B cell (primary cell): ENCODE results near the gene REC8. TPM values are rescaled to one million over a fixed set of nuclear protein-coding genes. Genes with fewer than 3 reads are reported as not detected.

Source experiments
- ATAC-seq: fragments of 200-7000 bp; cut with Tn5 transposase; one replicate; pipeline ENCODE4 v1.10.0; 2021; ENCODE audit warnings: low read depth, mild to moderate bottlenecking, moderate number of reproducible peaks, moderate library complexity
- CTCF ChIA-PET: fragments of 350-600 bp; sonication (Branson Sonifier 250); formaldehyde crosslinking; loops from one replicate; lab custom pipeline; 2021; ENCODE audit warnings: antibody characterized with exemption, inconsistent platforms; lab: Charles Lee
- POLR2A ChIA-PET: fragments of 350-600 bp; sonication (Branson Sonifier 250); formaldehyde crosslinking; loops from one replicate; lab custom pipeline; 2021; ENCODE audit warnings: antibody characterized with exemption; lab: Charles Lee
- DNase-seq: peaks from one replicate; pipeline ENCODE4 v3.0.0; 2013
- H2AFZ ChIP-seq: 2 replicates; pipeline ENCODE4 v1.6.1; 2012; ENCODE audit warnings: mild to moderate bottlenecking, low read depth, low read length; ENCODE audit not compliant: insufficient read depth, poor library complexity, severe bottlenecking
- H3K27ac ChIP-seq, 2 donors: 1 replicate in 1 of 2; 2 replicates in 1 of 2; pipeline ENCODE4 v1.5.1; 2012 to 2013; ENCODE audit warnings: low read length in 2 of 2, mild to moderate bottlenecking in 2 of 2, moderate library complexity in 1 of 2
- H3K27me3 ChIP-seq, 4 experiments: fragments of 200-600 bp in 1 of 4; sonication (generic) in 1 of 4; replicated peaks in 1 of 4; 1 replicate in 2 of 4; 2 replicates in 2 of 4; pipeline versions ENCODE4 v1.6.1 to v1.7.0; 2013 to 2016; ENCODE audit warnings: low read length in 3 of 4, mild to moderate bottlenecking in 2 of 4, mixed read lengths in 1 of 4, moderate library complexity in 1 of 4; ENCODE audit not compliant: insufficient read depth in 4 of 4, control insufficient read depth in 3 of 4; ENCODE audit errors: control extremely low read depth in 1 of 4
- H3K36me3 ChIP-seq, 2 experiments: replicated peaks in 1 of 2; 1 replicate in 1 of 2; 2 replicates in 1 of 2; pipeline versions ENCODE4 v1.6.1 to v1.7.1; 2013; ENCODE audit warnings: low read length in 1 of 2; ENCODE audit not compliant: insufficient read depth in 2 of 2, control insufficient read depth in 1 of 2; ENCODE audit errors: control extremely low read depth in 1 of 2, extremely low read depth in 1 of 2
- H3K4me1 ChIP-seq, 2 donors: fragments of 200-600 bp in 1 of 2; sonication (generic) in 1 of 2; 1 replicate in 1 of 2; 2 replicates in 1 of 2; pipeline versions ENCODE4 v1.5.1 to v1.6.1; 2013 to 2017; ENCODE audit warnings: low read length in 2 of 2; ENCODE audit not compliant: control insufficient read depth in 2 of 2, insufficient read depth in 2 of 2
- H3K4me2 ChIP-seq: replicated peaks from 2 replicates; pipeline ENCODE3; 2012; ENCODE audit warnings: mild to moderate bottlenecking, low read depth, low read length; ENCODE audit not compliant: poor library complexity, severe bottlenecking
- H3K4me3 ChIP-seq, 5 experiments: fragments of 200-600 bp in 1 of 5; sonication (generic) in 1 of 5; 1 replicate in 3 of 5; 2 replicates in 2 of 5; pipeline versions ENCODE4 v1.5.1 to v1.7.0; 2011 to 2016; ENCODE audit warnings: low read length in 4 of 5, mild to moderate bottlenecking in 4 of 5, low read depth in 2 of 5, control low read depth in 1 of 5, moderate library complexity in 1 of 5; ENCODE audit not compliant: insufficient read depth in 1 of 5; ENCODE audit errors: control extremely low read depth in 1 of 5, extremely low read depth in 1 of 5
- H3K79me2 ChIP-seq: fragments of 200-600 bp; sonication (generic); one replicate; pipeline ENCODE4 v1.6.0; 2016; ENCODE audit warnings: low read length; ENCODE audit not compliant: control insufficient read depth, insufficient read depth
- H3K9ac ChIP-seq: fragments of 200-600 bp; sonication (generic); 2 replicates; pipeline ENCODE4 v1.6.1; 2017; ENCODE audit warnings: mild to moderate bottlenecking, low read length, moderate library complexity
- H3K9me3 ChIP-seq, 3 donors: one replicate each; pipeline versions ENCODE4 v1.6.1 to v1.7.1; 2013; ENCODE audit warnings: low read length in 2 of 3; ENCODE audit not compliant: control insufficient read depth in 2 of 3, insufficient read depth in 1 of 3; ENCODE audit errors: control extremely low read depth in 1 of 3
- H4K20me1 ChIP-seq: 2 replicates; pipeline ENCODE4 v1.6.0; 2012; ENCODE audit warnings: mild to moderate bottlenecking, low read length; ENCODE audit not compliant: insufficient read depth, control insufficient read depth, poor library complexity, severe bottlenecking
- H3K27ac Mint-ChIP-seq: one replicate; pipeline ENCODE4 v1.8.0; 2021; ENCODE audit warnings: mixed read lengths
- H3K27me3 Mint-ChIP-seq: one replicate; pipeline ENCODE4 v1.8.0; 2021; ENCODE audit warnings: mixed read lengths
- H3K4me1 Mint-ChIP-seq: one replicate; pipeline ENCODE4 v1.8.0; 2021; ENCODE audit warnings: mixed read lengths
- H3K4me3 Mint-ChIP-seq: one replicate; pipeline ENCODE4 v1.8.0; 2021; ENCODE audit warnings: mixed read lengths
- H3K9me3 Mint-ChIP-seq: one replicate; pipeline ENCODE4 v1.8.0; 2022; ENCODE audit warnings: mixed read lengths; ENCODE audit not compliant: insufficient read depth
- EZH2 ChIP-seq: IDR thresholded peaks from 2 replicates; pipeline ENCODE4 v1.6.1; 2012; ENCODE audit warnings: borderline replicate concordance, low read depth, mild to moderate bottlenecking, moderate library complexity, low read length; ENCODE audit not compliant: insufficient read depth, poor library complexity, severe bottlenecking
- WGBS: methylation state at CpG from one replicate; pipeline ENCODE4 v1.1.5; 2013; ENCODE audit warnings: missing lambda C conversion rate; ENCODE audit not compliant: insufficient coverage; 5-methylcytosine and 5-hydroxymethylcytosine counted together
- intact Hi-C: fragments of 100-400 bp; cut with micrococcal nuclease; formaldehyde crosslinking; loops from one replicate; pipeline ENCODE4 v1.10.0; 2022
- polyA plus RNA-seq: library from polyadenylated mRNA; depleted of rRNA; stranded (reverse); fragments of >200 nt; gene quantifications from 2 replicates; pipeline ENCODE4 v1.2.3, GENCODE V29; 2012
- total RNA-seq, 2 donors: library from RNA; stranded (reverse); fragments of 120-200 nt in 1 of 2; gene quantifications; 1 replicate in 1 of 2; 2 replicates in 1 of 2; pipeline versions ENCODE4 v1.2.3 to v1.2.4, GENCODE V29; 2013 to 2022
- TF ChIP-seq, protein P1 (sequence below): fragments of 200-600 bp; IDR thresholded peaks from one replicate; pipeline ENCODE4 v1.8.0; 2022; ENCODE audit warnings: antibody characterized with exemption, mild to moderate bottlenecking

REC8 gene
- total and polyA plus RNA-seq, 2 donors (not counting 1 experiment from before 2014, with no cell fraction given): 34.0 to 62.1 TPM

DNA sequence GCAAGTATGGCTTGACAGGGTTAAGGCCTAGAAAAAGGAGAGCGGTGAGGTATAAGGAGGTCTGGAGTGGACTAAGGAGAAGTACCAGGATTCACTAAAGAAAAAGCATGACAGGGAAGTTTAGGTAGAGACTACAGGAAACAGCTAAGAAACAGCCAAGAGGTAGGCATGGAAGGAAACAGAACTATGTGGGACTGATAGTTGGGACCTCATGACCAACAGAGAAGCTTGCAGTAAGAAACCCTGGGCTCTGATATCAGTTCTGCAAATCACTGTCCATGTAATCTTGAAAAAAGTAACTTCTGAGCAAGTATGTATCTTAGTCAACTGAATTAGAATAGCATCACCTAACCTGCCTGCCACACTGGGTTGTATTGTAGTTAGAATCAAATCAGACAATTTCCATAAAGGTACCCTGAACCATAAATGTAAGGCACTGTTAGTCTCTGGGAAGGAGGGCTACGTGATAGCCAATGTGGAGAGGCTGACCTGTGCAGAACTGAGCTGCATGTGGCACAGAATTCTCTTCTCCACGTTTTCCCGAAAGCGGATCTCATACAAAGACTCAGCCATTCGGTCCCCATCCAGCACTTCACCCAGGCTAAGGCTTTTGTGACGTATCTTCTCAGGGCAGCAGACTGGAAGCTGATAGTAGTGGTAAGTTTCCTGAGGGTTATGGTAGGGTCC is 22.4 kb downstream of the REC8 start:
- Mint-ChIP-seq H3K9me3 (no peaks in the 10 kb centered on the region), H3K27ac (peak overlapping the region; percentile 99), H3K4me3 (peak overlapping the region; percentile 89), H3K27me3 (no peaks in the 10 kb centered on the region), H3K4me1 (peaks cover 50% of the 10 kb centered on the region)
- Histone ChIP-seq H3K4me1 (peaks cover 25 to 26% of the 10 kb centered on the region in 2 donors), H2AFZ (peak overlapping the region; percentile 88), H3K27ac (peak overlapping the region; percentile 98 to 99), H3K36me3 (peaks cover 0 to 18% of the 10 kb centered on the region in 2 experiments), H3K9ac (peak overlapping the region; percentile 97), H3K9me3 (no peaks in the 10 kb centered on the region), H3K4me3 (peak overlapping the region; percentile 17 to 99 (median 83)), H3K79me2 (peaks cover 60% of the 10 kb centered on the region), H3K27me3 (no peaks in the 10 kb centered on the region), H3K4me2 (peak overlapping the region; percentile 91), H4K20me1 (no peaks in the 10 kb centered on the region)
- DNase-seq (no peak), ATAC-seq (no peak)
- ChIA-PET POLR2A (interaction anchor here (2.3 to 3.6 kb wide), 3 partner anchors 19 to 114 kb away, joined by 6 to 64 read pairs (median 16); partner anchors contain the start of genes CHMP4A, IRF9 and MDP1), CTCF (interaction anchor here (0.7 to 3.5 kb wide), 6 partner anchors 13 to 114 kb away, joined by 3 to 10 read pairs (median 4); partner anchors contain the start of genes CIDEB and MDP1)
- intact Hi-C loops: loop anchor here (2.0 kb wide), 1 partner anchor 76 kb away; the partner anchor contains the start of gene RABGGTA
- no peak for TF ChIP-seq EZH2
- TF ChIP-seq, protein P1, sequence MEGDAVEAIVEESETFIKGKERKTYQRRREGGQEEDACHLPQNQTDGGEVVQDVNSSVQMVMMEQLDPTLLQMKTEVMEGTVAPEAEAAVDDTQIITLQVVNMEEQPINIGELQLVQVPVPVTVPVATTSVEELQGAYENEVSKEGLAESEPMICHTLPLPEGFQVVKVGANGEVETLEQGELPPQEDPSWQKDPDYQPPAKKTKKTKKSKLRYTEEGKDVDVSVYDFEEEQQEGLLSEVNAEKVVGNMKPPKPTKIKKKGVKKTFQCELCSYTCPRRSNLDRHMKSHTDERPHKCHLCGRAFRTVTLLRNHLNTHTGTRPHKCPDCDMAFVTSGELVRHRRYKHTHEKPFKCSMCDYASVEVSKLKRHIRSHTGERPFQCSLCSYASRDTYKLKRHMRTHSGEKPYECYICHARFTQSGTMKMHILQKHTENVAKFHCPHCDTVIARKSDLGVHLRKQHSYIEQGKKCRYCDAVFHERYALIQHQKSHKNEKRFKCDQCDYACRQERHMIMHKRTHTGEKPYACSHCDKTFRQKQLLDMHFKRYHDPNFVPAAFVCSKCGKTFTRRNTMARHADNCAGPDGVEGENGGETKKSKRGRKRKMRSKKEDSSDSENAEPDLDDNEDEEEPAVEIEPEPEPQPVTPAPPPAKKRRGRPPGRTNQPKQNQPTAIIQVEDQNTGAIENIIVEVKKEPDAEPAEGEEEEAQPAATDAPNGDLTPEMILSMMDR: no peak
- 95% methylated on average over 7 of the region's 7 CpGs for WGBS

DNA sequence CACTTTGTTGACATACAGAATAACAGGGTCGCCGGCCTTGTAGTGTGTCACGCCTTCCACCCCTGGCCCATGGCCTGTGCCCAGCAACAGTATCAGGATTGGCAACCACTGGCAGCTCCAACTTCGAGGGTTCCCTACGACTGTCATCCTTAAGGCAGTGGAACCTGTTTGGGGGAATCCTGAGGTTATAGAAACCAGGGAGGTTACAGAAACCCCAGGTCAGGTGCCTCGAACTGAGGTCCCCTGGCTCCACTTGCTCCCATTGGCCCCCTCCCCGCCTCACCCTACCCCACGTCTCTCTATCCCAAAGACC is 22.9 kb downstream of the REC8 start:
- Mint-ChIP-seq H3K4me3 (peak overlapping the region; percentile 89), H3K27me3 (no peaks in the 10 kb centered on the region), H3K4me1 (peaks cover 50% of the 10 kb centered on the region), H3K27ac (peak overlapping the region; percentile 99), H3K9me3 (no peaks in the 10 kb centered on the region)
- intact Hi-C loops: loop anchor here (1.0 to 5.0 kb wide), 9 partner anchors 18 to 181 kb away; partner anchors contain the start of genes CHMP4A, DHRS1, EMC9 and GMPR2
- TF ChIP-seq, protein P1: no peak
- no peak for TF ChIP-seq EZH2
- POLR2A ChIA-PET: interaction anchor here (0.7 to 3.6 kb wide), 10 partner anchors 8 to 235 kb away, joined by 3 to 64 read pairs (median 9); partner anchors contain the start of genes CBLN3, CHMP4A, DCAF11 and EMC9
- Histone ChIP-seq H3K27me3 (no peaks in the 10 kb centered on the region), H3K79me2 (peaks cover 65% of the 10 kb centered on the region), H3K9ac (peak overlapping the region; percentile 97), H3K4me2 (peak overlapping the region; percentile 91), H3K36me3 (peaks cover 0 to 19% of the 10 kb centered on the region in 2 experiments), H3K4me3 (peak overlapping the region; percentile 17 to 99 (median 83)), H3K4me1 (peaks cover 25 to 26% of the 10 kb centered on the region in 2 donors), H3K27ac (peak overlapping the region; percentile 98 to 99), H4K20me1 (no peaks in the 10 kb centered on the region), H3K9me3 (no peaks in the 10 kb centered on the region), H2AFZ (peak overlapping the region; percentile 88)
- CTCF ChIA-PET: interaction anchor here (0.7 to 3.5 kb wide), 12 partner anchors 13 to 114 kb away, joined by 3 to 21 read pairs (median 4); partner anchors contain the start of genes CHMP4A, CIDEB, IRF9 and MDP1
- DNase-seq (no peak), ATAC-seq (no peak)
- 65% methylated on average over 8 of the region's 8 CpGs for WGBS
